A549 (cell line): ENCODE data around the gene TMEM213. TPM values are rescaled to one million over a fixed set of nuclear protein-coding genes. Genes with fewer than 3 reads are reported as not detected.

Experiments used
- ATAC-seq, 2 experiments: fragments of 200-7000 bp in 1 of 2; fragments of >200 bp in 1 of 2; cut with Nextera tagmentation in 1 of 2; cut with Tn5 transposase in 1 of 2; 3 replicates each; pipeline versions ENCODE4 v1.8.0 to v1.9.1; 2018 to 2020; ENCODE audit warnings: mild to moderate bottlenecking in 1 of 2, moderate library complexity in 1 of 2
- CTCF ChIA-PET: fragments of 300-600 bp; sonication (Branson Sonifier 250); formaldehyde crosslinking; extraction: SDS; loops from one replicate; lab custom pipeline; 2021; ENCODE audit warnings: antibody characterized with exemption, inconsistent platforms; lab: Yijun Ruan, JAX
- POLR2A ChIA-PET: fragments of 350-600 bp; formaldehyde crosslinking; extraction: SDS; loops from one replicate; lab custom pipeline; 2021; ENCODE audit warnings: antibody characterized with exemption, inconsistent platforms; lab: Yijun Ruan, JAX
- DNase-seq, 2 experiments: peaks; one replicate each; pipeline versions ENCODE4 v3.0.0 to v3.0.0-alpha.2; 2011 to 2016; ENCODE audit warnings: low read depth in 1 of 2, low spot score in 1 of 2
- FAIRE-seq: peaks from 2 replicates; lab custom pipeline; 2011; peaks lifted over from hg19 to GRCh38; lab: Jason Lieb, UNC
- H3K27ac ChIP-seq, 2 experiments: fragments of >200 bp; sonication (Bioruptor Twin); formaldehyde crosslinking; 3 replicates each; pipeline ENCODE4 v1.5.1; 2016 to 2017
- H3K4me1 ChIP-seq: fragments of >200 bp; sonication (Bioruptor Twin); formaldehyde crosslinking; 3 replicates; pipeline ENCODE4 v1.6.1; 2016
- H3K4me2 ChIP-seq: fragments of >200 bp; sonication (Bioruptor Twin); formaldehyde crosslinking; 3 replicates; pipeline ENCODE4 v1.6.1; 2016
- H3K4me3 ChIP-seq: fragments of >200 bp; sonication (Bioruptor Twin); formaldehyde crosslinking; 3 replicates; pipeline ENCODE4 v1.5.1; 2016
- H3K9me3 ChIP-seq: fragments of >200 bp; sonication (Bioruptor Twin); formaldehyde crosslinking; 3 replicates; pipeline ENCODE4 v1.6.1; 2016
- CBX2 ChIP-seq: fragments of 200-600 bp; sonication (generic); IDR thresholded peaks from 2 replicates; pipeline ENCODE4 v1.6.1; 2016; ENCODE audit warnings: low read depth, mild to moderate bottlenecking, borderline replicate concordance
- CEBPB ChIP-seq, 2 experiments: fragments of >200 bp in 1 of 2; sonication (Bioruptor Twin) in 1 of 2; formaldehyde crosslinking in 1 of 2; IDR thresholded peaks; 2 replicates each; pipeline ENCODE4 v1.6.1; 2012 to 2016
- CHD4 ChIP-seq: fragments of 200-600 bp; sonication (generic); IDR thresholded peaks from 2 replicates; pipeline ENCODE4 v1.6.1; 2016; ENCODE audit warnings: antibody characterized with exemption, mild to moderate bottlenecking, borderline replicate concordance
- EHF ChIP-seq: fragments of 250-450 bp; sonication (Bioruptor Pico); IDR thresholded peaks from 2 replicates; pipeline ENCODE4 v1.5.0; 2020; ENCODE audit warnings: mild to moderate bottlenecking
- FOSB ChIP-seq: fragments of 250-450 bp; sonication (Bioruptor Pico); IDR thresholded peaks from 2 replicates; pipeline ENCODE4 v1.5.0; 2020; ENCODE audit warnings: mild to moderate bottlenecking, moderate library complexity
- FOXS1 ChIP-seq: fragments of 250-450 bp; sonication (Bioruptor Pico); IDR thresholded peaks from 2 replicates; pipeline ENCODE4 v1.5.0; 2020; ENCODE audit warnings: mild to moderate bottlenecking, moderate library complexity
- HOXA7 ChIP-seq: fragments of 250-450 bp; sonication (Bioruptor Pico); IDR thresholded peaks from 2 replicates; pipeline ENCODE4 v1.5.0; 2020; ENCODE audit warnings: mild to moderate bottlenecking, moderate library complexity
- HOXB5 ChIP-seq: fragments of 250-450 bp; sonication (Bioruptor Pico); IDR thresholded peaks from 2 replicates; pipeline ENCODE4 v1.5.0; 2020; ENCODE audit warnings: mild to moderate bottlenecking, moderate library complexity
- KDM1A ChIP-seq: fragments of 200-600 bp; sonication (generic); IDR thresholded peaks from 2 replicates; pipeline ENCODE4 v1.6.1; 2016; ENCODE audit warnings: low read depth, mild to moderate bottlenecking
- KDM5A ChIP-seq: fragments of 200-600 bp; sonication (generic); IDR thresholded peaks from 2 replicates; pipeline ENCODE4 v1.6.1; 2016; ENCODE audit warnings: antibody characterized with exemption, mild to moderate bottlenecking
- MAZ ChIP-seq: fragments of 150-350 bp; IDR thresholded peaks from 2 replicates; pipeline ENCODE4 v1.6.1; 2014; ENCODE audit warnings: antibody characterized with exemption, low read depth, low read length, borderline replicate concordance
- MYC ChIP-seq: IDR thresholded peaks from 2 replicates; pipeline ENCODE4 v1.6.1; 2012; ENCODE audit warnings: mild to moderate bottlenecking, inconsistent platforms, low read length, improper control_type of control experiment, borderline replicate concordance
- NFE2L2 ChIP-seq: fragments of 150-350 bp; conservative IDR thresholded peaks from 2 replicates; pipeline ENCODE4 v1.6.1; 2014; ENCODE audit warnings: low read length
- NPAS2 ChIP-seq: fragments of 250-450 bp; sonication (Bioruptor Pico); IDR thresholded peaks from 2 replicates; pipeline ENCODE4 v1.8.0; 2022; ENCODE audit warnings: mild to moderate bottlenecking, moderate library complexity, borderline replicate concordance
- POLR2A ChIP-seq: IDR thresholded peaks from 2 replicates; pipeline ENCODE4 v1.6.1; 2012; ENCODE audit warnings: mild to moderate bottlenecking, low read length
- POLR2AphosphoS2 ChIP-seq: conservative IDR thresholded peaks from 2 replicates; pipeline ENCODE4 v1.6.1; 2012; ENCODE audit warnings: low read length, improper control_type of control experiment, inconsistent platforms
- RARB ChIP-seq: fragments of 250-450 bp; sonication (Bioruptor Pico); IDR thresholded peaks from 2 replicates; pipeline ENCODE4 v1.8.0; 2021; ENCODE audit warnings: mild to moderate bottlenecking, moderate library complexity
- RFX5 ChIP-seq: fragments of 450-650 bp; IDR thresholded peaks from 2 replicates; pipeline ENCODE4 v1.7.1; 2014; ENCODE audit warnings: antibody characterized with exemption, mild to moderate bottlenecking, moderate library complexity
- SMC3 ChIP-seq: fragments of >200 bp; sonication (Bioruptor Twin); formaldehyde crosslinking; IDR thresholded peaks from 3 replicates; pipeline ENCODE4 v1.6.1; 2018; ENCODE audit warnings: inconsistent platforms
- ZC3H11A ChIP-seq: fragments of 450-650 bp; IDR thresholded peaks from 2 replicates; pipeline ENCODE4 v1.6.1; 2014; ENCODE audit warnings: antibody characterized with exemption, mild to moderate bottlenecking
- ZSCAN20 ChIP-seq: fragments of 250-450 bp; sonication (Bioruptor Pico); IDR thresholded peaks from 2 replicates; pipeline ENCODE4 v1.8.0; 2022; ENCODE audit warnings: mild to moderate bottlenecking, moderate library complexity
- WGBS: methylation state at CpG from one replicate; pipeline ENCODE4 v1.1.6; 2017; ENCODE audit errors: missing lambda C conversion rate; 5-methylcytosine and 5-hydroxymethylcytosine counted together
- polyA plus RNA-seq, 4 experiments: library from polyadenylated mRNA; depleted of rRNA in 3 of 4; stranded (reverse); fragments of >200 nt; fragmentation: RNase III in 1 of 4; extraction: RNeasy Plus Mini Kit Qiagen cat#74134 plus additional on column Dnase treatment in 1 of 4; gene quantifications; 2 replicates in 3 of 4; 3 replicates in 1 of 4; pipeline ENCODE4 v1.2.3, GENCODE V29; 2011 to 2017
- TF ChIP-seq, protein P1 (sequence below): IDR thresholded peaks from 2 replicates; pipeline ENCODE4 v1.6.1; 2012
- TF ChIP-seq, protein P2 (sequence below): IDR thresholded peaks from 2 replicates; pipeline ENCODE4 v1.6.1; 2012
- TF ChIP-seq, protein P3 (sequence below): fragments of 450-650 bp; IDR thresholded peaks from 2 replicates; pipeline ENCODE4 v1.6.1; 2014; ENCODE audit warnings: antibody characterized with exemption
- TF ChIP-seq, protein P4 (sequence below): fragments of 250-450 bp; sonication (Bioruptor Pico); IDR thresholded peaks from 2 replicates; pipeline ENCODE4 v1.5.0; 2021; ENCODE audit warnings: mild to moderate bottlenecking, moderate library complexity, borderline replicate concordance
- TF ChIP-seq, protein P5 (sequence below): fragments of 250-450 bp; sonication (Bioruptor Pico); IDR thresholded peaks from 2 replicates; pipeline ENCODE4 v1.5.0; 2020; ENCODE audit warnings: low read depth, mild to moderate bottlenecking, moderate library complexity

Gene TMEM213
- polyA plus RNA-seq, 2 of the 4 experiments (the other 2 are of a cell fraction): not detected

DNA sequence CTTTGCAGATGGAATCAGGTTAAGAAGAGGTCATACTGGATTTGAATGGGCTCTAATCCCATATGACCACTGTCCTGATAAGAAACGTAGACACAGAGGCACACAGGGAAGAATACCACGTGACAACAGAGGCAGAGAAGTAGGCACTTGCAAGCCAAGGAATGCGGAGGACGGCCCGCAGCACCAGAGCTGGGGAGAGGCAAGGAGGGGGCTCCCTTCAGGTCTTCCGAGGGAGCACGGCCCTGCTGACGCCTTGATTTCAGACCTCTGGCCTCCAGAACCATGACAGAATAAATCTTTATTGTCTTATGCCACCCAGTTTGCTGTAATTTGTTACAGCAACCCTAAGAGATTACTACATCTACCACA is 44.7 kb upstream of the TMEM213 start:
- 79% methylated on average over 8 of the region's 8 CpGs for WGBS
- FAIRE-seq: no peak
- ChIA-PET POLR2A (no interaction called here), CTCF (no interaction called here)
- ATAC-seq: no peak
- DNase-seq: no peak
- Histone ChIP-seq H3K4me2 (no peak overlapping the region), H3K27ac (no peak overlapping the region), H3K9me3 (no peaks in the 10 kb centered on the region), H3K4me3 (no peak overlapping the region), H3K4me1 (peaks cover 22% of the 10 kb centered on the region)
- TF ChIP-seq SMC3: no peak
- no peak for TF ChIP-seq ZC3H11A
- TF ChIP-seq NFE2L2: no peak

DNA sequence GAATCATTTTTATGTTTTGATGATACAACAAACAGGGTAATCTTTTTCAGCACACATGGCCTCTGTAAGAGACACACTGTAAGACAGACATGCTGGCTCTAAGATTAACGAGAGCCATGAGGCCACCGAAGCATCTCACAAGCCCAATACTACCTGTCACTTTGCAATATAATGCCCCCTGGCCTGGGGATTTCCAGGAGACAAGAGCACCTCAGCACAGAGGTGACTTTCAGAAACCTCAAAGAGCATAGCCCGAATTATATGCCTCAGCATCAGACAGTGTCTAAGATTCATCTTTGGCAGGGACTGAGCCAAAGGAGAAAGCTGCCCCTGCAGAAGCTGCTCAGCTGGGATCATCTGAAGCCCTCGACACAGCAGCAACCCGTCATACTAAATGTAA is 44.2 kb upstream of the TMEM213 start:
- no peaks in the 10 kb centered on the region for H3K9me3 ChIP-seq
- WGBS: 78% methylated on average over 5 of the region's 5 CpGs
- CTCF ChIA-PET: no interaction called here
- no peak for FAIRE-seq
- ATAC-seq: no peak
- H3K4me2 ChIP-seq: no peak overlapping the region
- no peak overlapping the region for H3K4me3 ChIP-seq
- DNase-seq: no peak
- POLR2A ChIA-PET: no interaction called here
- TF ChIP-seq, protein P1, sequence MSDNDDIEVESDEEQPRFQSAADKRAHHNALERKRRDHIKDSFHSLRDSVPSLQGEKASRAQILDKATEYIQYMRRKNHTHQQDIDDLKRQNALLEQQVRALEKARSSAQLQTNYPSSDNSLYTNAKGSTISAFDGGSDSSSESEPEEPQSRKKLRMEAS: no peak
- no peak for TF ChIP-seq MYC
- TF ChIP-seq, protein P2, sequence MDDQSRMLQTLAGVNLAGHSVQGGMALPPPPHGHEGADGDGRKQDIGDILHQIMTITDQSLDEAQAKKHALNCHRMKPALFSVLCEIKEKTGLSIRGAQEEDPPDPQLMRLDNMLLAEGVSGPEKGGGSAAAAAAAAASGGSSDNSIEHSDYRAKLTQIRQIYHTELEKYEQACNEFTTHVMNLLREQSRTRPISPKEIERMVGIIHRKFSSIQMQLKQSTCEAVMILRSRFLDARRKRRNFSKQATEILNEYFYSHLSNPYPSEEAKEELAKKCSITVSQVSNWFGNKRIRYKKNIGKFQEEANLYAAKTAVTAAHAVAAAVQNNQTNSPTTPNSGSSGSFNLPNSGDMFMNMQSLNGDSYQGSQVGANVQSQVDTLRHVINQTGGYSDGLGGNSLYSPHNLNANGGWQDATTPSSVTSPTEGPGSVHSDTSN: no peak
- TF ChIP-seq EHF: no peak
- TF ChIP-seq, protein P3, sequence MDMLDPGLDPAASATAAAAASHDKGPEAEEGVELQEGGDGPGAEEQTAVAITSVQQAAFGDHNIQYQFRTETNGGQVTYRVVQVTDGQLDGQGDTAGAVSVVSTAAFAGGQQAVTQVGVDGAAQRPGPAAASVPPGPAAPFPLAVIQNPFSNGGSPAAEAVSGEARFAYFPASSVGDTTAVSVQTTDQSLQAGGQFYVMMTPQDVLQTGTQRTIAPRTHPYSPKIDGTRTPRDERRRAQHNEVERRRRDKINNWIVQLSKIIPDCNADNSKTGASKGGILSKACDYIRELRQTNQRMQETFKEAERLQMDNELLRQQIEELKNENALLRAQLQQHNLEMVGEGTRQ: no peak
- TF ChIP-seq FOXS1 (CRISPR knock-in tag): no peak
- TF ChIP-seq KDM5A: no peak
- peaks cover 22% of the 10 kb centered on the region for H3K4me1 ChIP-seq
- H3K27ac ChIP-seq: no peak overlapping the region

DNA sequence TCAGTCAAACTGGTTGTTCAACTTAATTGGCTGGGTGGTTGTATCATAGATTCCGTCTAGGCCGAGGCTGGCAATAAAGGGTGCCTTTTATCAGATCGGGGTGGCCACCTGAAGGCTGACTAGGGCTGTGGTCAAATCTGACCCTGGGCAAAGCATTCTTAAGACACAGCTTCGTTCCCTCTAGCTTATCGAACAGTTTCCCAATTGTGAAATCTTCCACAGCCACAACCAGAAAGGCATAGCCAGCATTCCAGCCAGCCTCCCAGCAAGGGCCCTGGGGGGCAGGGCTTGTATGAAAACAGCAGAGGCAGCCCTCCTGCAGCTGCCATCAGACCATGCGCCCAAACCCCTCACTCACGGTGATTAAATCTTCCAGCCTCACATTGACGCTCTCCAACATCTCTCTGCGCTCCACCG is 42.5 kb upstream of the TMEM213 start:
- Histone ChIP-seq H3K27ac (no peak overlapping the region), H3K9me3 (no peaks in the 10 kb centered on the region), H3K4me1 (peaks cover 22% of the 10 kb centered on the region), H3K4me2 (no peak overlapping the region), H3K4me3 (no peak overlapping the region)
- ChIA-PET CTCF (interaction anchor here (1.1 kb wide), 1 partner anchor 17 kb away, joined by 5 read pairs; no protein-coding TSS in a partner anchor), POLR2A (no interaction called here)
- ATAC-seq (no peak), FAIRE-seq (no peak), DNase-seq (no peak)
- 84% methylated on average over 10 of the region's 10 CpGs for WGBS
- TF ChIP-seq RARB (no peak), CBX2 (no peak), POLR2A (no peak), FOXS1 (CRISPR knock-in tag) (no peak), POLR2AphosphoS2 (no peak), ZSCAN20 (no peak), HOXA7 (CRISPR knock-in tag) (no peak), RFX5 (no peak), NPAS2 (no peak), CEBPB (IDR thresholded peaks at IDR 0.05) (no peak), FOSB (CRISPR knock-in tag) (no peak), MAZ (no peak), KDM1A (no peak), CHD4 (no peak), HOXB5 (CRISPR knock-in tag) (no peak)
- TF ChIP-seq, protein P4, sequence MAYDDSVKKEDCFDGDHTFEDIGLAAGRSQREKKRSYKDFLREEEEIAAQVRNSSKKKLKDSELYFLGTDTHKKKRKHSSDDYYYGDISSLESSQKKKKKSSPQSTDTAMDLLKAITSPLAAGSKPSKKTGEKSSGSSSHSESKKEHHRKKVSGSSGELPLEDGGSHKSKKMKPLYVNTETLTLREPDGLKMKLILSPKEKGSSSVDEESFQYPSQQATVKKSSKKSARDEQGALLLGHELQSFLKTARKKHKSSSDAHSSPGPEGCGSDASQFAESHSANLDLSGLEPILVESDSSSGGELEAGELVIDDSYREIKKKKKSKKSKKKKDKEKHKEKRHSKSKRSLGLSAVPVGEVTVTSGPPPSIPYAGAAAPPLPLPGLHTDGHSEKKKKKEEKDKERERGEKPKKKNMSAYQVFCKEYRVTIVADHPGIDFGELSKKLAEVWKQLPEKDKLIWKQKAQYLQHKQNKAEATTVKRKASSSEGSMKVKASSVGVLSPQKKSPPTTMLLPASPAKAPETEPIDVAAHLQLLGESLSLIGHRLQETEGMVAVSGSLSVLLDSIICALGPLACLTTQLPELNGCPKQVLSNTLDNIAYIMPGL: no peak
- TF ChIP-seq, protein P5, sequence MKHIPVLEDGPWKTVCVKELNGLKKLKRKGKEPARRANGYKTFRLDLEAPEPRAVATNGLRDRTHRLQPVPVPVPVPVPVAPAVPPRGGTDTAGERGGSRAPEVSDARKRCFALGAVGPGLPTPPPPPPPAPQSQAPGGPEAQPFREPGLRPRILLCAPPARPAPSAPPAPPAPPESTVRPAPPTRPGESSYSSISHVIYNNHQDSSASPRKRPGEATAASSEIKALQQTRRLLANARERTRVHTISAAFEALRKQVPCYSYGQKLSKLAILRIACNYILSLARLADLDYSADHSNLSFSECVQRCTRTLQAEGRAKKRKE (CRISPR knock-in tag): no peak
- TF ChIP-seq, protein P3: no peak
